Renal pelvis (tissue), 4 donors: ENCODE results near the gene SPTBN1. TPM values are rescaled to one million over a fixed set of nuclear protein-coding genes. Genes with fewer than 3 reads are reported as not detected.

Source experiments
- DNase-seq: peaks from one replicate; pipeline ENCODE4 v3.0.0-alpha.2; 2013
- polyA plus RNA-seq, 3 donors: library from polyadenylated mRNA; unstranded; fragments of 120-200 nt; gene quantifications; one replicate each; pipeline ENCODE4 v1.2.1, GENCODE V29; 2013; ENCODE audit not compliant: insufficient read length in 3 of 3

SPTBN1 gene
- polyA plus RNA-seq, 3 donors = 230 to 261 (median 254) TPM

DNA sequence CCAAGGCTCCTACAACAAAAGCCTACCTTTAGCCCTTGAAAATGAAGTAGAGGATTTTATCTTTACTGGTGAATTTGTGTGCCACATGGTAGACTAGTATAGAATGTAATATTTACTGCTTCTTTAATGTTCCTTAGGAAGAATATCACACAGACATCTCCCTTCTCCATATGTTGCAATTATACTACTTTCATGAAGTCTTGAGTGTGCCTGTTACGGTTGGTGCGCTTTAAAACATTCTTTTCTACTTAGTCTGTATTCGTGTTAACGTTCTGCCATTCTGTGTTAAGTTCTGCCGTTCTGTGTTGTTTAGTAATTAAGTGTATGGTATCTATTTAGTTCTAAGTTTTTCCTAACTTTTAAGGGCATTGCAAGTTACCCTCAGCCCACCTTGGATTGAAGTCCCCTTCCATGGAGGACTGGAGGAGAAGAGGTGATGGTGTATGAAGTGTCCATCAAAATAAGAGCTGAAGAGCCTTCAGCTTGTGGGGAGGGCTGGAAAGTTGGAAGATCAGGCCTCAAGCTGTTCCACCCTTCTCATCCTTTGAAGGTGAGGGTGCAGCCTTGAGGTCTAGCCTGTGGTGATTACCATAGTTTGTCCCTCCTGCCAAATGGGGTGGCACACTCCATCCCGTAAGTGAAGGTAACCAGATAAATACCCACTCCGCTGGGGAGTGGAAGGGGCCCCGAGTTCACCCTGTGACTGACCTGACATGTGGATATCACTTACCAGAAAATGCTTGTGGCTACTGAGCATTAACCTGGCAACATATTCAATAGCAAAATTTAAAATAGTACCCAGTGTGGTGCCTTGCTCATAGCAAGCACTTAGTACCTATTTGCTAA, 131.3 kb downstream of the SPTBN1 start:
- DNase-seq = no peak

DNA sequence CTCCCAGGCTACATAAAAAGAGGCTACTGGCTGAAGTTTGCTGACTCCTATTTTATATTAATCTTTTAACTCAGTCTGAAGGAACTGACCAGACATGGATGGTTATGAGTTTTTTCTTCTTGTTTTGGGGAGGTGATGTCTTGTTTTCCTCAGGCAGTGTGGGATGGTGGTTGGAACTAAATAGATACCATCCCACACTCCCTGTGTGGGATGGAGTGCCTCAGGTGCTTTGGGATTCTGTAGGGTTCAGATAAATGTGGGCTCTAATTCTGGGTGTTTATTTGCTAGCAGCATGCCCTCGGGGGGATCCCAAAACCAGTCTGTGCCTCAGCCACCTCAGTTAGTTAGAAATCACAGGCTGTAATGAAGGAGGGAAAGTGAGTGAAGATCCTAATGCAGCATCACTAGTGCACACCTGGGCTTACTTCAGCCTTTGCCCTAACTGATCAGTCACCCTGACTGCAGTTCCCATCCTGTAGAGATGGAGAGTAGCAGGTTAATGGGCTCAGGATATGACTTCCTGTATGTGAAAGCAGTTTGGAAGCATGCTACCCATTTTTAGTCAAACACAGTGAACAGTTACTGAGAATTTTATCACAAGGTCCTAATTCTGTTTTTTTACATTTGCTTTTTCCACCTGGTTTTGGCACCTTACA, 132.2 kb downstream of the SPTBN1 start:
- no peak for DNase-seq

- no peak for DNase-seq
Observed at GRCh38 chr2:54589038-54589339, 132.9 kb downstream of the SPTBN1 start.

DNA sequence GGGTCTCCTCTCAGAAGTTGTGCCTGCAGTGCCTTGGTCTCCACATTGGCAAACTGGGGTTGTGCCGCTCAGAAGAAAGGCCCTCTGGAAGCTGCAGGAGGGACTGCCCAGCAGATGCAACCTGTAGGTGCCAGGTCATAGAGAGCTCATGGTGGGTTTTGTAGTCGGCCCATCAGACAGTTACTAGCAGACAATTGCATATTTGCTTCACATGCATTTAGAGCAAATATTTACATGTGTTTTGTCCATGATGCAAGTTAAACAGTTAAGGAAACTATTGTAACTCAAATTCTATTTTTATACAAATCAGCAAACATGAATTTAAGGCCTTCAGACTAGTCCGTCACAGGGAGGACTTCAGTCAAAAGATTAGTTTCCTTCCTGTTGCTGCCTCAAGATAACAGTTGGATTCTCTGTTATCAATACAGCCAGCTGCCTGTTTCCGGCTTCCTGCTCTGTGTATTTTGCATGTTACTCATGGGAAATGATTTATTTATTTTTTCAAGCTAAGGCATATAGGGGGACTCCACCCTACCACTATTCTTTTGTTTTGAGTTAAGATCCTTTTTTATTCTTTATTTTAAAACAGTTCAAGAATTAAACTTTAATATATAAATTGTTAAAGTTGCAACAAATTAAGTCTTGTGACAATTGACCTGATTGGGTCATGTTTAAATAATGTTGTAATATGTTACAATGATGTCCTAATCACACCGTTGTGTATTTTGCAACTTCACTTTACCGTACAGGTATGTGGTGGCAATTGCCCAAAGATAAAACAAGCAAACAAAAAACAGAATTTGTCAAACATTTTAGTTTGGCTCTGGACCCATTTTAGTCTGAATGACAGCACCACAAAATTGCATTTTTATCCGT, 133.5 kb downstream of the SPTBN1 start:
- DNase-seq = no peak

GRCh38 chr2:54590216-54591120, 134.3 kb downstream of the SPTBN1 start:
- no peak for DNase-seq

DNA sequence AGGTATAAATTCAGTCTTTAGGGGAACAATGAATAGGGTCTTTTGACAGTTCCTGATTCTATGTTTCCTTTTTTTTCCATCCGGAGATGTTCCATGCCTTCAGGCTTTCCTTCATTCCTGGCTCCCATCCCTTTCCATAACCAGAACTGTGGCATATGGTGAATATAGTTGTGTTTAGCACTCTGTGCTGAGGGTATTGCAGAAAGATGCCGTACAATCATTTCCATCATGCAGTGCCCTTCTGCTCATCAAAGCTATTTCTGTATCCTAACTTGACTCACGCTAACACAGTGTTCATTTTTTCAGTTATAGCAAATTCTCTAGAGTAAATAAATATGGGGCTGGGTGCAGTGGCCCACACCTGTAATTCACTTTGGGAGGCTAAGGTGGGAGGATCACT, 135.4 kb downstream of the SPTBN1 start:
- DNase-seq = no peak

DNA sequence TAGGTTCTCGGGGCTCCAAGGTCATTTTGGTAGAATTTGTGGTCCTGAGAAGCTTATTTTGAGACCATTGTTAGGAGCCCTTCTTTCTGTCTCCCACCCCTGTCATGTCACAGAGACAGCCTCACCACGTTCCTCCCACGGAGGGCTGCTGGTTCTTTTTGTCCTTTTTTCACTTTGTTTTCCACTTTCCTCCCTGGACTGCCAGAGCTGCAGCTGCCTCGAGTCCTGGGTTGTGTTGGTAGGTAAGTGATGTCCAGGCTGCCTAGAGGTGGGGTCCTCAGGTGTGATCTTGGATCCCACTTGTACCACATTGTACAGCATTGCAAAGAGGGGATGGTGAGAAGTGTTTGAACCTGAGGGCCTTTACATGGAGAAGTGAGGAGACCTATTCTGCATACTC, 137.1 kb downstream of the SPTBN1 start:
- DNase-seq = no peak

DNA sequence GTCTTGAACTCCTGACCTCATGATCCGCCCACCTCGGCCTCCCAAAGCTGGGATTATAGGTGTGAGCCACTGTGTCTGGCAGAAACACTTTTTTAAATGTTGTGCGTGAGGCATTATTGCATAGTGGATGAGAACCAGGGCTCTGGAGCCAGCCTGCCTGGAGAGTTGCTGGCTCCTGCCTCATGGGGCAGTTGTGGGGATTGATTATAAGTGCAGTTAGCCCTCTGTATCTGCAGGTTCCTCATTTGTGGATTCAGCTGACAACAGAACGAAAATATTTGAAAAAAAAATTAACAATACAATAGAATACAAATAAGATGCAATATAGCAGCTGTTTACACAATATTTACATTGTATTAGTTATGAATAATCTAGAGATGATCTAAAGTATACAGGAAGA, 137.9 kb downstream of the SPTBN1 start:
- DNase-seq = no peak

- no peak for DNase-seq
Observed at GRCh38 chr2:54595161-54595803, 139.2 kb downstream of the SPTBN1 start.

DNA sequence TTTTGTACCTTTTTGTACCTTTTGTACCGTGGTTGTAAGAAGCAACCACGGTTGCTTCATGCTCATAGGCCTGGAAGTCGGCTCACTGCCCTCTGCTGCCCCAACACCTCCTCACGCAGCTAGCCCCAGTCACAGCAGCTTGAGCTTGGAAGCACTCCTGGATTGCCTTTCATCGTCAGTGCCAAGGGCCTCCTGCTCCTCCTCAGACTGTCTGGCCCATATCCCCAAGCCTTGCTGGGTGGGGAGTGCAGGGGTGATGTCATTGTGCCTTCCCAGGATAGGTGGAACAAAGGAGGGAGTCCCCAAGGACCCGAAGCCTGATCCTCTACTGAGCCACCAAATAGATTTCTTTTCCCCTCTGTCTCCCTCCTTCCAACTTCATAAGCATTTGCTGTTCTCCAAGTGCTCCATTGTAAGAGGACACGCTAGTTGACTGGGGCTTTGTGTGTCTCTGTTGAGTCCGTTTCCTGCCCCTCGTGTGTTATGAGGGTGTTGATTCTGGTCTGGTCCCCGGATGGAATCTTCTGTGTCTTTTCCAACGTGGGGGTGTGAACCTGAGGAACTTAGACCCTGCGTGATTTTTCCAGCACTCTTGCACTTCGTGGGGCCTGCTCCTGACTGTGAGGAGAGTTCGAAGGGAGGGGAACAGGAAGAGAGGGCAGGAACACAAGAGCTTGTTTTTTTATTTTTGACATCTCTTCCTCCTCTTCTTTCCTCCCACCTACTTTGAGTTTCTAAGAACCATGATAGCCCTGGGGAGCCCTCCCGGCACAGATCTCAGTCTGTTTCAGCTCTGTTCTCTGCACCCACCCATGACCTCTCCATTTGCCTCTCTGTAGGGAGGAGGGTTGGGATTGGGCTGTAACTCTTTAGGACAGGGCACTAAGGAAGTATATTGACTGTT, 140.1 kb downstream of the SPTBN1 start:
- DNase-seq = no peak

DNA sequence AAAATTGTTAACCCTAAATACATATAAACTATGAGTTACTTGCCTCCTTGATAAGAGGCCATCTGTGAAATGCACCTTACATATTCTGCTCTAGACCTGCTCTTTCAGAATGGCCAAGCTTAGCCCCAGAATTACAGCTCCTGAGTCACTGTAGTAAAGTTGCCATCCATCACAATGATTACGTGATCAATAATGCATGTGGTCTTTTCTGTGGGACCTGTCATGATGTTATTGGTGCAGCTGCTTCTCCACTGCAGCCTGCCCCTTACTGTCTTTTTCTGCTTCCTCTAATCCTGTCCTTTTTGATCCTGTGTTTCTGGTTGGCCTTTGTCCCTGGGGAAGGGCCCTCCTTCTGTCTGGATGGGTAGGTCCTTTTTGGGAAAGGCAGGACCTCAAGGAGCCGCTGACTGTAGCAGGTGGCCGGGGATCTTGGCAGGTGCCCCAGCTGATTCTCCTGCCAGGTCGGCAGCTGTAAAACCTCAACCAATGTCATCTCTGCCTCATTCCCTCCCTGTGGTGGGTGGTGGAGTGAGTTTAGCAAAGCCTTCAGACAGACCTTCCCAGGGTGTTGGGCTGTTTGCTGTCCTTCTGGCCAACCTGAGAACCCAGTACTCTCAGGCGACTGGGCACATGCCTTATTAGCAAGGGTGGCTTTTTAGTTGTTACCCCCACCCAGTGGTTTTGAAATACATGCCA, 141.2 kb downstream of the SPTBN1 start:
- no peak for DNase-seq

DNA sequence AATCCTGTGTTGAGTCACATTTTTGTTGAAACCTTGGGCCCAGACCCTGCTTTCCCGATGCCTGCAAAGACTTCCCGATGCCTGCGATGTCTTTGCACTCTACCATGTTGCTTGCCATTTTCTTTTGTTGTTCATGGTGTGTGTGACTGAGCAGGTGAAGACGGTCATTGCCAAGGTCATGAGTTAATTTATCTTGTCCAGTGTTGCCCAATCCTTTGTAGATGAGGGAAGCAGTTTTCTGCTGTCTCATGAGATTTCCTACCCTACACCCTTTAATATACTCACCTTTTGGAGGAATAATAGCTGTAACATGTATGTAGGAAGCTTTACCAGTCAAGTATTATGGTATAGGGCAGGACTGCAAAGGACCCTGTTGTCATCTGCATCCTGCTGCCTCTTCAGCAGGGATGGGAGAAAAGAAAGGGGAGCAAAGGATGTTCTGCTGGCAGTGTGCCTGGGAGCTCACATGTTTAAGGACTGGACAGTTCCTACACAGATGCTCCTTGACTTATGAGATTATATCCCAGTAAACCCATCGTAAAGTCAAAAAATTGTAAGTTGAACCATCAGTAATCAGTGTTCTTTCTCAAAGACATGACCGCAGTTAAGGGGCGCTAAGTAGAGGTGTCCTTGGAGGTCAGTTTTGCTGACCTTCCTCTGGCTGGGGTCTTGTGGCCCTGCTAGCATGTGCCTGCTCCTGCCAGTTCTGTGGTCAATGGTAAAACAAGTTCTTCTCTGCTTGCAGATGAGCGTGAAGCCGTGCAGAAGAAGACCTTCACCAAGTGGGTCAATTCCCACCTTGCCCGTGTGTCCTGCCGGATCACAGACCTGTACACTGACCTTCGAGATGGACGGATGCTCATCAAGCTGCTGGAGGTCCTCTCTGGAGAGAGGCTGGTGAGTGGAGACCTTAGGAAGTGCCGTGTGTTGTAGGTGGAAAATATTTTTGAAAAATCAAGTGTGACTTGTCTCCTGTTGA, 142.5 kb downstream of the SPTBN1 start:
- DNase-seq = no peak

DNA sequence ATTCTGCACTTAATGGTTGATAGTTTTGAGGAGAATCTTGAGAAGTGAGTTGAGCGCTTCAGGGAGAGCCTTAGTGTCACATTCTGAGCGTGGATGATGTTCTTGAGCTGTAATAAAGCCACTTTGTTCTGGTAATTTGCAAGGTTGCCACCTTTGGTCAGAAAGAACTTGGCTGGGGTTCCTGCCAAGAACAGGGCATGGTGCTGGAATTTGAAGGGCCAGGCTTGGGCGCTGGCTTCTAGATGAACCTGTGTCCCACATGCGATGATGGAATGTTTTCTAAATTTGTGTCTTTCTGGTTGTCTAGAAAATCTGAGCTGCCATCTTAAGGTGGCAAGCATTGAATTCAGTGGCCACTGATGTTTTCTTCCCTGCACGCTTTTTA, 143.2 kb downstream of the SPTBN1 start:
- DNase-seq = no peak

GRCh38 chr2:54599914-54600313, 143.8 kb downstream of the SPTBN1 start:
- DNase-seq = no peak

- peak; percentile 76 for DNase-seq
Observed at GRCh38 chr2:54601339-54601738, 145.2 kb downstream of the SPTBN1 start.

GRCh38 chr2:54602736-54603322, 146.7 kb downstream of the SPTBN1 start:
- DNase-seq = no peak

GRCh38 chr2:54603357-54603756, 147.2 kb downstream of the SPTBN1 start:
- DNase-seq = no peak

- DNase-seq = no peak
Observed at GRCh38 chr2:54603796-54604195, 147.7 kb downstream of the SPTBN1 start.
